ENCODE measurements around the gene CHD2. TPM values are rescaled to one million over a fixed set of nuclear protein-coding genes. Genes with fewer than 3 reads are reported as not detected.

Gene CHD2
- polyA plus RNA-seq, 5 donors, result 103 to 146 (median 124) TPM

GRCh38 chr15:92884436-92885223, 15.5 kb upstream of the CHD2 start:
- DNase-seq, result no peak

- no peak for DNase-seq
Observed at GRCh38 chr15:92885224-92886041, 14.7 kb upstream of the CHD2 start.

GRCh38 chr15:92886042-92886537, 14.0 kb upstream of the CHD2 start:
- DNase-seq, result no peak

GRCh38 chr15:92886815-92887214, 13.3 kb upstream of the CHD2 start:
- DNase-seq, result no peak

- no peak for DNase-seq
Observed at GRCh38 chr15:92887869-92888268, 12.3 kb upstream of the CHD2 start.

GRCh38 chr15:92889390-92890107, 10.6 kb upstream of the CHD2 start:
- no peak for DNase-seq

GRCh38 chr15:92891533-92892200, 8.5 kb upstream of the CHD2 start:
- no peak for DNase-seq

GRCh38 chr15:92892201-92892555, 7.9 kb upstream of the CHD2 start:
- DNase-seq, result no peak

- DNase-seq, result no peak
Observed at GRCh38 chr15:92893200-92893599, 6.9 kb upstream of the CHD2 start.

- DNase-seq, result no peak
Observed at GRCh38 chr15:92896561-92896960, 3.6 kb upstream of the CHD2 start.

GRCh38 chr15:92897620-92898019, 2.5 kb upstream of the CHD2 start:
- no peak for DNase-seq

- no peak for DNase-seq
Observed at GRCh38 chr15:92898988-92899582, 1.0 kb upstream of the CHD2 start.

- DNase-seq, result no peak
Observed at GRCh38 chr15:92899601-92899947, 550 bp upstream of the CHD2 start.

GRCh38 chr15:92900731-92901071, 577 bp downstream of the CHD2 start:
- no peak for DNase-seq

GRCh38 chr15:92901072-92901761, 1.1 kb downstream of the CHD2 start:
- no peak for DNase-seq

- no peak for DNase-seq
Observed at GRCh38 chr15:92901995-92902394, 1.9 kb downstream of the CHD2 start.

- no peak for DNase-seq
Observed at GRCh38 chr15:92902737-92903593, 2.8 kb downstream of the CHD2 start.

- DNase-seq, result no peak
Observed at GRCh38 chr15:92903631-92903965, 3.5 kb downstream of the CHD2 start.

- peak; percentile 99 to 100 for DNase-seq
Observed at GRCh38 chr15:92903966-92904721, 4.0 kb downstream of the CHD2 start.

All from right lung (tissue), 5 donors.